Astrocyte (in vitro differentiated cells and primary cell): Measurements from ENCODE around the gene BAHCC1.

ENCODE experiments used
- CTCF ChIP-seq: IDR thresholded peaks from 2 replicates; pipeline ENCODE4 v1.5.1; 2011; ENCODE audit warnings: low read depth, mild to moderate bottlenecking, inconsistent platforms, low read length, moderate library complexity; ENCODE audit not compliant: insufficient read depth
- EZH2 ChIP-seq: IDR thresholded peaks from 2 replicates; pipeline ENCODE4 v1.6.1; 2012; ENCODE audit warnings: mild to moderate bottlenecking, low read length, inconsistent platforms; ENCODE audit not compliant: insufficient read depth

GRCh38 chr17:81509207-81509971 is 114.1 kb downstream of the BAHCC1 start:
- no peak for TF ChIP-seq CTCF
- TF ChIP-seq EZH2, result no peak
